ENCODE data around the gene GRIP1.

- TF ChIP-seq POLR2A (IDR thresholded peaks at IDR 0.05) = no peak
- TF ChIP-seq CTCF (IDR thresholded peaks at IDR 0.05) = no peak
Observed at GRCh38 chr12:66627988-66628317, 50.9 kb downstream of the GRIP1 start.
